Mucosa of descending colon (tissue), 3 donors: ENCODE results near the gene ITCH. TPM values are rescaled to one million over a fixed set of nuclear protein-coding genes. Genes with fewer than 3 reads are reported as not detected.
"Not testable (repeated sequence)": the region's sequence is repeated elsewhere in the genome, so short reads cannot be mapped to it uniquely, and the experiment has no call there.

Source experiments
- ATAC-seq: fragments of 200-7000 bp; cut with Tn5 transposase; one replicate; pipeline ENCODE4 v1.9.1; 2020; ENCODE audit warnings: mild to moderate bottlenecking, moderate library complexity
- DNase-seq, 3 donors: peaks; one replicate each; pipeline ENCODE4 v3.0.0-alpha.2; 2020
- H3K36me3 ChIP-seq: fragments of 200-600 bp; one replicate; pipeline ENCODE4 v1.8.0; 2021; ENCODE audit warnings: low read depth, mild to moderate bottlenecking
- H3K4me1 ChIP-seq: fragments of 200-600 bp; one replicate; pipeline ENCODE4 v1.8.0; 2021; ENCODE audit warnings: low read depth, mild to moderate bottlenecking
- H3K4me3 ChIP-seq: fragments of 200-600 bp; one replicate; pipeline ENCODE4 v1.8.0; 2021; ENCODE audit warnings: mild to moderate bottlenecking
- H3K9me3 ChIP-seq: fragments of 200-600 bp; one replicate; pipeline ENCODE4 v1.8.0; 2021; ENCODE audit warnings: mild to moderate bottlenecking
- intact Hi-C, 2 donors: fragments of 100-400 bp; cut with DNase I in 1 of 2; cut with micrococcal nuclease in 1 of 2; formaldehyde crosslinking; loops; one replicate each; pipeline versions ENCODE4 v1.11.0 to v1.11.1; 2022; cut with DNase I, micrococcal nuclease
- total RNA-seq, 3 donors: library from RNA; stranded (reverse); fragmentation: NEBNext Ultra II Directional in 2 of 3; extraction: Animal tissue kit (Norgen Biotek cat#: 25700) in 2 of 3; gene quantifications; one replicate each; pipeline versions ENCODE4 v1.2.1 to v1.2.4, GENCODE V29; 2021 to 2023
- TF ChIP-seq, protein P1 (sequence below): fragments of 200-600 bp; IDR thresholded peaks from one replicate; pipeline ENCODE4 v1.8.0; 2022; ENCODE audit warnings: antibody characterized with exemption, mild to moderate bottlenecking
- donor health status: DM: no; HTN: no; CAD: no; lungs with moderate emphysema.
- donor health status: DM: no; HTN: no; CAD: no.
- donor health status: DM: no; HTN: yes; CAD: no.

The ITCH gene
- total RNA-seq, 3 donors from 2014 or later = 60.0 to 81.0 (median 75.0) TPM

DNA sequence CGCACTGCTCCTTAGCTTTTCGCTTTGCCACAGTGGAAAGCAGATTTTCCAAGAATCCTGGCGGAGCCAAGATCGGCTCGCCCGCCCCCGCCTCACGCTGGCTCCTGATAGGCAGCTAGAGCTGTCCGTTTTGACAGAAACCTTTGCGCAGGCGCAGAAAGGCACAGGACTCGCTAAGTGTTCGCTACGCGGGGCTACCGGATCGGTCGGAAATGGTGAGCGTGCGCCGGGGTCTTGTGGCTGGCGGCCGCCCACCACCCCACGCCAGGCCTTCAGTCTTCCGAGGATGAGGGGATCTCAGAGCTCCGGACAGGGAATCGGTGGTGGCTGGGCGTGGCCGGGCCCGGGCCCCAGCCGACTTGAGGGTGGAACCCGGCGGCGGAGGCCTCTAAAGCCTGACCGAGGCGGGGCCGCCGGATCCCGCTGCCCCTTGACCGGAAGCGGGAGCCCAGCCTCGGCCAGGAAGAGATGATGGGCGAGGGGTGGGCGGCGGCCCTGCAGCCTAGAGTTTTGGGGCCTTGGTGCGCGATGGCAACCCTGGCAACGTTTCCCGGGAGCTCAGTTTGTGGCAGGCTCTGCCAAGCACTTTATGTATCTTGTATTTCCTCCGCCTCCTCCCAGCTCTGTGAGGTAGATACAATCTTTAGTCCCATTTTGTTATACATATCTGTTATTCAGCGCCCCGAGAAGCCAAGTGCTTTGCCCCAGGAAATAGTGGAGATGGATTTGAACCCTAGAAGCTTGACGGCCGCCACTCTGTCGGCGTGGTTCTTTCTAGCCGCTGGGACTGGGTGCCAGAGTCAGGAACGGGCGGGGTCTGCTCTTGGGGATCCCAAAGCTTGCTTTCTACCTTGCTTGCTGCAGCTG is 153.4 kb downstream of the ITCH start, which contains the start of gene DYNLRB1:
DYNLRB1 (plus strand) TSS at position 176 of the 867 bp plus-strand sequence; CDS start at position 213, 37 bp downstream.
- H3K4me1 ChIP-seq = peaks cover 19% of the 10 kb centered on the region
- H3K36me3 ChIP-seq = no peaks in the 10 kb centered on the region
- ATAC-seq = peak; percentile 93
- TF ChIP-seq, protein P1, sequence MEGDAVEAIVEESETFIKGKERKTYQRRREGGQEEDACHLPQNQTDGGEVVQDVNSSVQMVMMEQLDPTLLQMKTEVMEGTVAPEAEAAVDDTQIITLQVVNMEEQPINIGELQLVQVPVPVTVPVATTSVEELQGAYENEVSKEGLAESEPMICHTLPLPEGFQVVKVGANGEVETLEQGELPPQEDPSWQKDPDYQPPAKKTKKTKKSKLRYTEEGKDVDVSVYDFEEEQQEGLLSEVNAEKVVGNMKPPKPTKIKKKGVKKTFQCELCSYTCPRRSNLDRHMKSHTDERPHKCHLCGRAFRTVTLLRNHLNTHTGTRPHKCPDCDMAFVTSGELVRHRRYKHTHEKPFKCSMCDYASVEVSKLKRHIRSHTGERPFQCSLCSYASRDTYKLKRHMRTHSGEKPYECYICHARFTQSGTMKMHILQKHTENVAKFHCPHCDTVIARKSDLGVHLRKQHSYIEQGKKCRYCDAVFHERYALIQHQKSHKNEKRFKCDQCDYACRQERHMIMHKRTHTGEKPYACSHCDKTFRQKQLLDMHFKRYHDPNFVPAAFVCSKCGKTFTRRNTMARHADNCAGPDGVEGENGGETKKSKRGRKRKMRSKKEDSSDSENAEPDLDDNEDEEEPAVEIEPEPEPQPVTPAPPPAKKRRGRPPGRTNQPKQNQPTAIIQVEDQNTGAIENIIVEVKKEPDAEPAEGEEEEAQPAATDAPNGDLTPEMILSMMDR = no peak
- H3K4me3 ChIP-seq = peak within 1 kb of the TSS; percentile 62
- intact Hi-C loops = no loop called here
- peak; percentile 96 to 98 (median 97) for DNase-seq
- H3K9me3 ChIP-seq = no peaks in the 10 kb centered on the region

DNA sequence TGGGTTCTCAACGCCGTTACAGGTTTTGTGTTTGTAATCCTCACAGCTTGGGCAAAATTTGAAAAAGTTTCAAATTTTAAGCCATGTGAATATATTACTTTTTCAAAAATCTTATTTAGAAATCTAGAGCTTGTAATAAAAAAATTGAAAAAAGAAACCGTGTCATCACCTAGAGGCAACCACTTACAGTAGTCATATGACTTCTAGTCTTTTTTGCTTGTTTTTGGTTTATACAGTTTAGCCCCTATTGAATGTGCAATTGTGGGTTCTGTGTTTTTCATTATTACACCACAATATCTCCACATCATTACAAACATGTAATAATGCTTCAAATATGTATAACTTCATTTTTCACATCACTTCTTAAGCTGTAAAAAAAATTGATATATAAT is 154.0 kb downstream of the ITCH start:
- intact Hi-C loops = no loop called here
- no peaks in the 10 kb centered on the region for H3K9me3 ChIP-seq
- TF ChIP-seq, protein P1 = no peak
- ATAC-seq (no peak), DNase-seq (no peak)
- peaks cover 21% of the 10 kb centered on the region for H3K4me1 ChIP-seq
- no peaks in the 10 kb centered on the region for H3K36me3 ChIP-seq
- peak overlapping the region; percentile 62 for H3K4me3 ChIP-seq

DNA sequence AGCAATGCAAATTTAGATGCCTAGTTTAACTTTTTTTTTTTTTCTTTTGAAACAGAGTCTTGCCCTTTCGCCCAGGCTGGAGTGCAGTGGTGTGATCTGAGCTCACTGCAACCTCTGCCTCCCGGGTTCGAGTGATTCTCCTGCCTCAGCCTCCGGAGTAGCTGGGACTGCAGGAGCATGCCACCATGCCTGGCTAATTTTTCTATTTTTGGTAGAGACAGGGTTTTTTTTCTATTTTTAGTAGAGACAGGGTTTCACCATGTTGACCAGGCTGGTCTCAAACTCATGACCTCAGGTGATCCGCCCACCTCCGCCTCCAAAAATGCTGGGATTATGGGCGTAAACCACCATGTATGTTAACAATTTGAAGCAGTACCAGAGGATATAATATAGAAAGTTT is 155.8 kb downstream of the ITCH start:
- H3K4me3 ChIP-seq, DNase-seq, ATAC-seq, intact Hi-C loops, H3K36me3 ChIP-seq, H3K9me3 ChIP-seq: not testable (repeated sequence)
- peaks cover 35% of the 10 kb centered on the region for H3K4me1 ChIP-seq

DNA sequence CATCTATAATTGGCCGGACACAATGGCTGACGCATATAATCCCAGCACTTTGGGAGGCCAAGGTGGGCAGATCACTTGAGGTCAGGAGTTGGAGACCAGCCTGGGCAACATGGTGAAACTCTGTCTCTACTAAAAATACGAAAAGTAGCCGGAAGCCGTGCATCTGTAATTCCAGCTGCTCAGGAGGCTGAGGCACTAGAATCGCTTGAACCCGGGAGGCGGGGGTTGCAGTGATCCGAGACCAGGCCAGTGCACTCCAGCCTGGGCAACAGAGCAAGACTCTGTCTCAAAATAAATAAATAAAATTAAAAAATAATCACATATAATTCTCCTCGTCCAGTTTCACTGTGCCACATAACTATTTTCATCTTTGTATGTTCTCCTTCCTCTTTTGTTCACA is 156.8 kb downstream of the ITCH start:
- peaks cover 38% of the 10 kb centered on the region for H3K4me1 ChIP-seq
- intact Hi-C loops, H3K9me3 ChIP-seq, DNase-seq, H3K4me3 ChIP-seq, ATAC-seq, H3K36me3 ChIP-seq: not testable (repeated sequence)

DNA sequence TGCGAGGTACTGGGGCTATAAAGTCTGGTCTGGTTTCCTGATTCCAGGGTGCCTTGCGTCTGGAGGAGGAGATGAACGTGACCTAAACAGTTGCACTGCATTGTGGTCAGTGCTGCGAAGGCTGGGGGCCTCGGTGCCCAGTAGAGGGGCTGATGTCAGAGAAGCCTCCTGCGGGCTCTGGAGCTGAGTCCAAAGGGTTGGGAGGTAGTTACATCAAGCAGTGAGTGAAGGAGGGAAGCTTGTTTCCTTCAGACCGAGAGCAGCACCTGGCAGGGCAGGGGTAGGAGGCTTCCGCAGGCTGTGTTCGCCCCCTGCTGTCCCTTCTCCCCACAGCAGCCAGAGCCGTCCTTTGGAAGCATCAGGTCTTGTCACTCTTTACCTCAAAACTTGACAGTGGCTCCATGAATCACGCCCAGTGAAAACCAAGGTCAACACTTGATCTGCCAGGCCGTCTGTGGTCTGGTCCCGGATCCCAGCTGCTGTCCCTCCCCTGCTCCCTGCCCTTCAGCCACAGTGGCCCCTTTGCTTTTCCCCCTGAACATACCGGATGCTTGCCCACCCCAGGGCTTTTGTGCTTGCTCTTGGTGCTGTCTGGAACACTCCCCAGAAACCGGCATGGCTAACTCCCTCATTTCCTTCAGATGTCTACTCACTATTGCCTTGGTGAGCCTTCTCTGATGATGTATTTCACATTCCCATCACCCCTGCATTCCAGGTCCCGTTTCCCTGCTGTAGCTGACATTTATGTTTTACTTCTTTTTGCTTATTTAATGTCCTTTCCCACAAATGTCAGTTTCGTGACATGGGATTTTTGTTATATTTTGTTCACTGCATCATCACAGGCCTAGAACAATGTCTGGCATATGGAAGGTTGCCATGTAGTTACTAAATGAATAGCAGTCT is 160.1 kb downstream of the ITCH start:
- Histone ChIP-seq H3K36me3 (no peaks in the 10 kb centered on the region), H3K4me1 (peaks cover 41% of the 10 kb centered on the region), H3K9me3 (no peaks in the 10 kb centered on the region), H3K4me3 (no peak overlapping the region)
- intact Hi-C loops = no loop called here
- TF ChIP-seq, protein P1 = no peak
- ATAC-seq (peak; percentile 65), DNase-seq (peak; percentile 70 to 76 (median 74))

DNA sequence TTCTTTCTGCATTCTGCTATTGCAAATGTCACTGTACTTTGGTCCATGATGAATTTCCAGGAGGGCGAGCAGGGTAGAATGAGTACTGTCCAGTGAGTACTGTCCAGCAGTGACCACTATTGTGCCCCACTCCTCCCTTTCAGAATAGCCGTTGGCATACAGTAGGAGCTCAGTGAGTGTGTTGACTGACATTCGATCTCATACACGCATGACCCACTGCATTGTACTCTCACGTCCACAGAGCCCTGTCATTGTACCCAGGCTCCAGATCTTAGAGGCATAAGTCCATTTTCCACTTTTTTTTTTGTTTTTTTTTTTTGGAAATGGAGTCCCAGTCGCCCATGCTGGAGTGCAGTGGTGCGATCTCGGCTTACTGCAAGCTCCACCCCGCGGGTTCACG is 161.4 kb downstream of the ITCH start:
- Histone ChIP-seq H3K36me3 (no peaks in the 10 kb centered on the region), H3K4me3 (no peak overlapping the region), H3K4me1 (peaks cover 41% of the 10 kb centered on the region), H3K9me3 (no peaks in the 10 kb centered on the region)
- ATAC-seq = no peak
- intact Hi-C loops = no loop called here
- no peak for DNase-seq
- TF ChIP-seq, protein P1 = no peak
